Neural progenitor cell (in vitro differentiated cells): Measurements from ENCODE around the gene ANAPC7. TPM values are rescaled to one million over a fixed set of nuclear protein-coding genes. Genes with fewer than 3 reads are reported as not detected.

Source experiments
- DNase-seq: peaks from one replicate; pipeline ENCODE4 v3.0.0-alpha.2; 2016; ENCODE audit warnings: low spot score
- H2AFZ ChIP-seq: fragments of 200-600 bp; sonication (generic); replicated peaks from 2 replicates; pipeline ENCODE4 v1.6.1; 2016; ENCODE audit warnings: antibody characterized with exemption
- H3F3A ChIP-seq: fragments of 200-600 bp; sonication (generic); 2 replicates; pipeline ENCODE4 v1.6.1; 2016; ENCODE audit warnings: antibody characterized with exemption, low read depth
- H3K27ac ChIP-seq: fragments of 200-600 bp; sonication (generic); 2 replicates; pipeline ENCODE4 v1.5.1; 2016; ENCODE audit warnings: mild to moderate bottlenecking
- H3K27me3 ChIP-seq: fragments of 200-600 bp; sonication (generic); 2 replicates; pipeline ENCODE4 v1.6.1; 2016; ENCODE audit warnings: mild to moderate bottlenecking, moderate library complexity
- H3K36me3 ChIP-seq: fragments of 200-600 bp; sonication (generic); 2 replicates; pipeline ENCODE4 v1.5.1; 2016
- H3K4me1 ChIP-seq: fragments of 200-600 bp; sonication (generic); 2 replicates; pipeline ENCODE4 v1.6.1; 2016; ENCODE audit warnings: mixed run types
- H3K4me2 ChIP-seq: fragments of 200-600 bp; sonication (generic); 2 replicates; pipeline ENCODE4 v1.6.1; 2016
- H3K4me3 ChIP-seq: fragments of 200-600 bp; sonication (generic); 2 replicates; pipeline ENCODE4 v1.5.1; 2016
- H3K79me2 ChIP-seq: fragments of 200-600 bp; sonication (generic); 2 replicates; pipeline ENCODE4 v1.6.1; 2016; ENCODE audit warnings: low read depth
- H3K9ac ChIP-seq: fragments of 200-600 bp; sonication (generic); 2 replicates; pipeline ENCODE4 v1.6.1; 2016
- H3K9me3 ChIP-seq: fragments of 200-600 bp; sonication (generic); 2 replicates; pipeline ENCODE4 v1.5.1; 2016; ENCODE audit warnings: low read depth
- H4K20me1 ChIP-seq: fragments of 200-600 bp; sonication (generic); 2 replicates; pipeline ENCODE4 v1.6.1; 2016; ENCODE audit warnings: low read depth
- H3K27ac Mint-ChIP-seq: 3 replicates; pipeline ENCODE4 v1.8.0; 2021; ENCODE audit warnings: mixed read lengths
- H3K27me3 Mint-ChIP-seq: 2 replicates; pipeline ENCODE4 v1.8.0; 2022; ENCODE audit warnings: low read depth, mild to moderate bottlenecking, inconsistent platforms, moderate library complexity, mixed read lengths; ENCODE audit not compliant: insufficient read depth
- H3K36me3 Mint-ChIP-seq: 3 replicates; pipeline ENCODE4 v1.8.0; 2021; ENCODE audit warnings: mixed read lengths
- H3K4me1 Mint-ChIP-seq: 3 replicates; pipeline ENCODE4 v1.8.0; 2021; ENCODE audit warnings: mixed read lengths
- H3K4me3 Mint-ChIP-seq: 3 replicates; pipeline ENCODE4 v1.8.0; 2021; ENCODE audit warnings: mild to moderate bottlenecking, moderate library complexity, mixed read lengths
- H3K9me3 Mint-ChIP-seq: 3 replicates; pipeline ENCODE4 v1.8.0; 2020; ENCODE audit warnings: mixed read lengths
- EZH2 ChIP-seq: fragments of 200-600 bp; sonication (generic); IDR thresholded peaks from 2 replicates; pipeline ENCODE4 v1.6.1; 2017; ENCODE audit warnings: antibody characterized with exemption, mild to moderate bottlenecking, moderate library complexity
- EZH2phosphoT487 ChIP-seq: fragments of 200-600 bp; sonication (generic); IDR thresholded peaks from 2 replicates; pipeline ENCODE4 v1.6.1; 2017; ENCODE audit warnings: antibody characterized with exemption
- total RNA-seq: library from RNA; depleted of rRNA; stranded (reverse); fragments of >200 nt; gene quantifications from 2 replicates; pipeline ENCODE4 v1.2.3, GENCODE V29; 2015; ENCODE audit warnings: low replicate concordance
- TF ChIP-seq, protein P1 (sequence below): fragments of 200-600 bp; sonication (generic); IDR thresholded peaks from 2 replicates; pipeline ENCODE4 v1.5.1; 2017; ENCODE audit warnings: antibody characterized with exemption, mild to moderate bottlenecking

Gene ANAPC7
- total RNA-seq, 1 donor from 2014 or later: 114 TPM

DNA sequence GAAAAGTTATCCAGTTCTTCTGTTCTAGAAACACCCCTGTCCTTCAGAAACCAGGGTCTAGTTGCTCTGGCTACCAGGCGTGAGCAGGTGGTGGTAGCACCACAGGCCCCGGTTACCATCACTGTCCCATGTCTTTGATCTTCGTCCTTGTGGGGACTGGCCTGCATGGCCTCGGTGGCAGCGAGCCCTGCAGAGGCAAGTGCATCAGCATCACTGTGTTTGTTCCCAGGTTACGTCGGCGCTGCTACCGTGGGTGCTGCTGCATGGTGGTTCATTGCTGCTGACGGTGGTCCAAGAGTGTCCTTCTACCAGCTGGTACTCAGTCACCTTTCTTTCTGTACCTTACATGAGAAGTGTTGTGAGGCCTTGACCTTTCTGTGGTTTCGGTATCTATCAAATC, 58.9 kb downstream of the ANAPC7 start:
- Histone ChIP-seq H3F3A (peaks cover 12% of the 10 kb centered on the region), H3K9me3 (no peaks in the 10 kb centered on the region), H3K4me3 (no peak overlapping the region), H3K27ac (no peak overlapping the region), H3K4me2 (no peak overlapping the region), H3K9ac (no peak overlapping the region), H2AFZ (no peak overlapping the region), H3K27me3 (no peaks in the 10 kb centered on the region), H3K36me3 (peaks cover 37% of the 10 kb centered on the region), H3K79me2 (no peaks in the 10 kb centered on the region), H3K4me1 (no peaks in the 10 kb centered on the region), H4K20me1 (no peaks in the 10 kb centered on the region)
- DNase-seq: no peak
- H3K4me1 Mint-ChIP-seq: no peaks in the 10 kb centered on the region
- peaks cover 63% of the 10 kb centered on the region for H3K36me3 Mint-ChIP-seq
- H3K27ac Mint-ChIP-seq: peak overlapping the region; percentile 50
- peaks cover 5% of the 10 kb centered on the region for H3K27me3 Mint-ChIP-seq
- H3K4me3 Mint-ChIP-seq: no peak overlapping the region
- TF ChIP-seq EZH2: no peak
- TF ChIP-seq EZH2phosphoT487: no peak
- TF ChIP-seq, protein P1, sequence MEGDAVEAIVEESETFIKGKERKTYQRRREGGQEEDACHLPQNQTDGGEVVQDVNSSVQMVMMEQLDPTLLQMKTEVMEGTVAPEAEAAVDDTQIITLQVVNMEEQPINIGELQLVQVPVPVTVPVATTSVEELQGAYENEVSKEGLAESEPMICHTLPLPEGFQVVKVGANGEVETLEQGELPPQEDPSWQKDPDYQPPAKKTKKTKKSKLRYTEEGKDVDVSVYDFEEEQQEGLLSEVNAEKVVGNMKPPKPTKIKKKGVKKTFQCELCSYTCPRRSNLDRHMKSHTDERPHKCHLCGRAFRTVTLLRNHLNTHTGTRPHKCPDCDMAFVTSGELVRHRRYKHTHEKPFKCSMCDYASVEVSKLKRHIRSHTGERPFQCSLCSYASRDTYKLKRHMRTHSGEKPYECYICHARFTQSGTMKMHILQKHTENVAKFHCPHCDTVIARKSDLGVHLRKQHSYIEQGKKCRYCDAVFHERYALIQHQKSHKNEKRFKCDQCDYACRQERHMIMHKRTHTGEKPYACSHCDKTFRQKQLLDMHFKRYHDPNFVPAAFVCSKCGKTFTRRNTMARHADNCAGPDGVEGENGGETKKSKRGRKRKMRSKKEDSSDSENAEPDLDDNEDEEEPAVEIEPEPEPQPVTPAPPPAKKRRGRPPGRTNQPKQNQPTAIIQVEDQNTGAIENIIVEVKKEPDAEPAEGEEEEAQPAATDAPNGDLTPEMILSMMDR: no peak
- H3K9me3 Mint-ChIP-seq: no peaks in the 10 kb centered on the region

- peaks cover 12% of the 10 kb centered on the region for H3F3A ChIP-seq
- H2AFZ ChIP-seq: no peak overlapping the region
- Mint-ChIP-seq H3K27me3 (peaks cover 3% of the 10 kb centered on the region), H3K27ac (no peak overlapping the region), H3K4me1 (no peaks in the 10 kb centered on the region), H3K4me3 (no peak overlapping the region), H3K36me3 (peaks cover 61% of the 10 kb centered on the region), H3K9me3 (no peaks in the 10 kb centered on the region)
- H3K27me3 ChIP-seq: no peaks in the 10 kb centered on the region
- no peak overlapping the region for H3K4me3 ChIP-seq
- no peak for DNase-seq
- H3K9me3 ChIP-seq: no peaks in the 10 kb centered on the region
- H3K36me3 ChIP-seq: peaks cover 43% of the 10 kb centered on the region
- TF ChIP-seq EZH2: no peak
- TF ChIP-seq EZH2phosphoT487: no peak
- TF ChIP-seq, protein P1: no peak
- H4K20me1 ChIP-seq: no peaks in the 10 kb centered on the region
- H3K79me2 ChIP-seq: no peaks in the 10 kb centered on the region
- no peak overlapping the region for H3K9ac ChIP-seq
- no peaks in the 10 kb centered on the region for H3K4me1 ChIP-seq
- H3K4me2 ChIP-seq: no peak overlapping the region
- no peak overlapping the region for H3K27ac ChIP-seq
Observed at GRCh38 chr12:110343736-110344555, 59.6 kb downstream of the ANAPC7 start.

- peaks cover 65% of the 10 kb centered on the region for H3K36me3 Mint-ChIP-seq
- no peaks in the 10 kb centered on the region for H4K20me1 ChIP-seq
- H3K9ac ChIP-seq: no peak overlapping the region
Observed at GRCh38 chr12:110343114-110343513, 60.4 kb downstream of the ANAPC7 start.

More at GRCh38 chr12:110343114-110343513, 60.4 kb downstream of the ANAPC7 start:
- no peak overlapping the region for H3K4me3 ChIP-seq
- Mint-ChIP-seq H3K9me3 (no peaks in the 10 kb centered on the region), H3K4me3 (no peak overlapping the region), H3K27me3 (no peaks in the 10 kb centered on the region), H3K27ac (no peak overlapping the region), H3K4me1 (no peaks in the 10 kb centered on the region)
- no peaks in the 10 kb centered on the region for H3K27me3 ChIP-seq
- H3K4me1 ChIP-seq: no peaks in the 10 kb centered on the region
- H3K27ac ChIP-seq: no peak overlapping the region
- H3K36me3 ChIP-seq: peaks cover 43% of the 10 kb centered on the region
- TF ChIP-seq EZH2phosphoT487 (no peak), EZH2 (no peak)
- TF ChIP-seq, protein P1: no peak
- H2AFZ ChIP-seq: no peak overlapping the region
- no peaks in the 10 kb centered on the region for H3K9me3 ChIP-seq
- H3K4me2 ChIP-seq: no peak overlapping the region
- no peak for DNase-seq
- H3K79me2 ChIP-seq: no peaks in the 10 kb centered on the region
- H3F3A ChIP-seq: peaks cover 9% of the 10 kb centered on the region
